ENCODE data around the gene UBTD1.

The UBTD1 gene

DNA sequence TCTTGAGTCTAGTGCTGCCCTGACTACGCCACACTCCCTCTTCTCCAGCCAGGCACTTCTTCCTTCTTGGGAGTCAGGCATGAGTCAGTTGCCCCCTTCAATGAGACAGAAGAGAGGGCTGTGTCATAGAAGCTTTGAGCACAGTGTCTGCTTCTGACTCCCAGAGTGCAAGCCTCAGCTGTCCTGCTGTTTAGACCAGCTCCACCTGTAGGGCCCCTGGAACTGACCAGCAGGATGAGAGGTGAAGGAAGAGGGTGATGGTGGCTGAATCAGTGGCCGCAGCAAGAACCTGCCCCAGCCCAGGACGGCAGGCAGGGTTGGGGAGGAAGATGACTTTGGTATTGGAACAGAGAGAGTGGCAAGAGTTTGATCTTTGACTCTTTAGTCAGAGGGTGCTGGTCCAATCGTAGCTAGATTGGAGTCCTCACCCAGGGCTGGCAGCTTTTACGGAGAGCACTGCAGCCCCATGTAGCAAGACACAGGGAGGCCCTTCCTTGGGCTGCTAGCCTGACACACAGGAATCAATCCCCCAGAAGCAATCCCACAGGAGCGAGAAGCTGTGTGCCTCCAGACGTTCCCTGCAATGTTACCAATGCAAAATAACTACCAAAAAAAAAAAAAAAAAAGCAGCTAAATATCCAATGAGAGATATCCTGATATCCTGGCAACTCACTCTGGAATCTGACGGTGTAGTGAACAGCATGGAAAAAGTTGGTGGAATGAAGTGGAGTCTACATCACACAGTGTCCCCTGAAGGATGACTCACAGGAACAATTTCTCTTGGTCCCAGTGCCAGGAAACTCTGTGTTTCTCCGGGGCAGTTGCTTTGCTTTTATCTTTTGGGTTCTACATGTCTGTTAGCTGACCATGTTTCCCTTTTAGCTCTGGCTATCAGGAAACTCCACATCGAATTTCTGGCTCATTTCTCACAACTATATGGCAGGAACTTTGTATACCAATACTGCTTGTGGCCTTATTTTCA lies 97.7 kb downstream of the UBTD1 start:
- no peak overlapping the region for H3K4me3 ChIP-seq (ENCODE audit: low read length)
- TF ChIP-seq ZNF274 (IDR thresholded peaks at IDR 0.05; ENCODE audit: low read depth, low read length): no peak

DNA sequence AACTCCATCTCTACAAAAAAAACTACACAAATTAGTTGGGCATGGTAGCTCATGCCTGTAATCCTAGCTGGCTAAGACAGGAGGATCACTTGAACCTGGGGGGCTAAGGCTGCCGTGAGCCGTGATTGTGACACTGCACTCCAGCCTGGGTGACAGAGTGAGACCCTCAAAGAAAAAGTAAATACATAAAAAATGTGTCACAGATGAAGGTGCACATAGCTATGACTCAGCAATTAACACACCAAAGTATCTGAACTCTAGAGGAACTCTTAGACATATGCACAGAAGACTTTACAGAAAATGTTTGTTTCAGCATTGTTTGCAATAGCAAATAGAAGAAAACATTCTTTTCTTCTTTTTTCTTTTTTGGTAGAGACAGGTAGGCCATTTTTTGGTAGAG lies 99.1 kb downstream of the UBTD1 start:
- H3K4me3 ChIP-seq (ENCODE audit: low read length): no peak overlapping the region
- no peak for TF ChIP-seq ZNF274 (IDR thresholded peaks at IDR 0.05; ENCODE audit: low read depth, low read length)

DNA sequence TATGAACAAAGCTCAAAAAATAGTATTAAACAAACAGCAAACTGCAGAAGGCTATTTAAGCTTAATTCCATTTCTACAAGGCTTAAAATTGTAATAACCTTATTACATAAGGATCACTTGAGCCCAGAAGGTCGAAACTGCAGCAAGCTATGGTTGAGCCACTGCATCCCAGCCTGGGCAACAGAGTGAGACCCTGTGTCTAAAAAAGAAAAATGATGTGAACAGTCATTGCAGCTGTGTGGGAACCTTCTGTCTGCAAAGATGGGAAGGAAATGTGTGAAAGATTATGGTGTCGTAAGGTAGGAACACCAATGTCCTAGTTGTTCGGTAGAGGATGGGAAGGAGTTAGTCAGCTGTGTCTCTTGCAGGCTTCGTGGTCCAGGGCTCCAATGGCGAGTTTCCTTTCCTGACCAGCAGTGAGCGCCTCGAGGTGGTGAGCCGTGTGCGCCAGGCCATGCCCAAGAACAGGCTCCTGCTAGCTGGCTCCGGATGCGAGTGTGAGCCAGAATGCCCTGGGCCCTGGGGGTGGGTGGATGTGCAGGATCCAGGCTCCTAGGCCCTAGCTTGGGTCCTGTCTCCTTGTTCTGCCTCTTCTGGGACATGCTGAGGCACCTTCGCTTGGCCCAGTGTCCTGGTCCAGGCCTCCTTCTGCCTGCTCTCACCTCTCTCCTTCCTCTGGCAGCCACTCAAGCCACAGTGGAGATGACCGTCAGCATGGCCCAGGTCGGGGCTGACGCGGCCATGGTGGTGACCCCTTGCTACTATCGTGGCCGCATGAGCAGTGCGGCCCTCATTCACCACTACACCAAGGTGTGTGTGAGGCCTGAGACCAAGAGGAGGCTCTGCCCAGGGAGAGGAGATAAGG lies 99.9 kb downstream of the UBTD1 start:
- no peak overlapping the region for H3K4me3 ChIP-seq (ENCODE audit: low read length)
- TF ChIP-seq ZNF274 (IDR thresholded peaks at IDR 0.05; ENCODE audit: low read depth, low read length): no peak

DNA sequence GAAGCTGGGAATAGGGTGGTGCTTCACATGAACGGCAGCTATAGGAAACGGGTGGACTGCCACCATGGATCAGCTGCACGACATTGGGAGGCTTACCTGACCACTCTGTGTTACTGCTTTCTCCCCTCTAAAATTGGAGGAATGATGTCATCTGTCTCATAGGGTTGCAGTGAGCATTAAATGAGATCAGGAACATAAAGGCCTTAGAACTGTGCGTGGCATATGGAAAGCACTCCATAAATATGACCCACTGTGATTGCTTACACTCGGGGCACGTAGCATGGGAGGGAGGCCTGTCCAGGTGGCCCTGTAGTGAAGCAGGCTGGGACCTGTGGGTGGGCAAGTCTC lies 100.5 kb downstream of the UBTD1 start:
- no peak for TF ChIP-seq ZNF274 (IDR thresholded peaks at IDR 0.05; ENCODE audit: low read depth, low read length)

DNA sequence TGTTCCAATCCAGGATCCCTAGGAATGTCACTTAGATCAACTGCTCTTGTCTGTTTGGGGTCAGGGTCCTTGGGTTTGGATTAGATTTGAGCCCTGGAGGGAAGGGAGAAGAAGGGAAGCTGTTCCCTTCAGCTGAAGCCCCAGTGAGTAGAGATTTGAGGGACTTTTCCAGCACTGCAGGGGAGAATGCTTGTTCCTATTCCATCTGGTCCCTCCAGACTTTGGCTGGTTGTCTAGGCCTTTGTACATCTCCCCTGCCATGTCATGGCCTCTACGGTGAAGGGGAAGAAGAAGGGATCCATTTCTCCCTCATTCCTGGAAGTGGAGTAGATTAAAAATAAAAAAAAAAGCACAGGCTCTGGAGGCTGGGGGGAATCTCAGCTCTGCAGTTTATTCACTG lies 101.9 kb downstream of the UBTD1 start:
- no peak overlapping the region for H3K4me3 ChIP-seq (ENCODE audit: low read length)
- TF ChIP-seq ZNF274 (IDR thresholded peaks at IDR 0.05; ENCODE audit: low read depth, low read length): no peak

More for the DNA sequence above, 100.5 kb downstream of the UBTD1 start:
- H3K4me3 ChIP-seq (ENCODE audit: low read length): no peak overlapping the region

DNA sequence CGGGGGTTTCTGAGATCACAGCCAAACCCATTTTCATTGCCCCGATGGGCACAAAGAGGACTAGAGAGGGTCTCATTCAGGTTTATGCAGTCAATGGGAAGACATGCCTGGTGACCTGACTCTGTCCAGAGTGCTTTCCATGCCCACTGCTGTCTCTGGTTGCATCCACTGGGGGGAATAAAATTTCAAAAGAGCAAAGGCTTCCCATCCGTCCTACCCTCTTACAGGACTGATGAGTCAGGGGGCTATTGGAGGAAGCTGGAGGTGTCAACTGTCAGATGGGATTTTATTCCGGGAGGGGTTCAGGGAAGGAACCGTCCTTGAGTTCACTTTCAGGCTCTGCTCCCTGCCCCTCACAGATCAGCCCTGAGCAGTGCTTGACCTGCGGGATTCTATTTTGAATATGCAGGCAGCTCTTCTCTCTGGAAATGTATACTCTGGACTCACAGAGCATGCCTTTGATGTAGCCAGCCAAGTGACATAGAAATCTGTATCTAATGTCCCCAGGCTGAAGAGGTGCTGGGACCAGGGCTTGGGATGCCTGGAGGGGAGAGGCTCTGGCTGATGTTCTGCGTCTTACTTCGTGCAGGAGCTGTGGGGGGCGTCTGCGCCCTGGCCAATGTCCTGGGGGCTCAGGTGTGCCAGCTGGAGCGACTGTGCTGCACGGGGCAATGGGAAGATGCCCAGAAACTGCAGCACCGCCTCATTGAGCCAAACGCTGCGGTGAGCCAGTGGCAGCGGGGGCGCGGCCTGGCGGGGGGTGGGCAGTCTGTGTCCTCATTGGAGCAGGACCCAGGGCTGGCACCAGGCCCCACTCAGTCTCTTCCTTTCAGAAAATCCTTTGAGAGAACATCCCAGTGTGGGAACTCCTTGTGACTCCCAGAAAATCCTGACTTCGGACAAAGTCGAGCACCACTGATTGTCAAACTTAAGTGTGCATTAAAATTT lies 102.8 kb downstream of the UBTD1 start:
- H3K4me3 ChIP-seq (ENCODE audit: low read length): no peak overlapping the region
- TF ChIP-seq ZNF274 (IDR thresholded peaks at IDR 0.05; ENCODE audit: low read depth, low read length): no peak

DNA sequence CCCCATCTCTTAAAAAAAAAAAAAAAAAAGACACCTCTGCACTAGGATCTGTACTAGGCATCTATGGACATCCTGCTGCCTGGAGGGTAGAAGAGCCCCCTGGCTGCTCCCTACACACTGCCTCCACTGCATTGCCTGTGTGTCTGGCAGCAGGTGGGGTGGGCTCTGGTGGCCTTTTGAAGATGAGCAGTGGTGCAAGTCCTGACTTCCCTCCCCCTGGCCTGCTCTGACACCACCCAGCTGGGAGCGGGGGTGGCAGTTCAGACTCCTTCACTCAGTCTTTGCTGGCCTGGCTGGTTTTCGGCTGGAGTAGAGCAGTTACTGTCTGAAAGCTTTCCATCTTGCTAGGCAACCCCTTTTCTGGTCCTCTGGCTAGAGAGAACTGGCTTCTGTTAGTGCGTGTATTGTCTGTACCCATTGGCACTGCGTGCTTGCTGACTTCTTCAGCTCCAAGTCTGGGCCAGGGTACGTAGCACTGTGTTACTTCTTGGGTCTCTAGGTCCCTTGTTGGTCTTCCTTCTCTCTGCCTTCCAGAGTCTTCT lies 108.4 kb downstream of the UBTD1 start:
- no peak overlapping the region for H3K4me3 ChIP-seq (ENCODE audit: low read length)
- no peak for TF ChIP-seq ZNF274 (IDR thresholded peaks at IDR 0.05; ENCODE audit: low read depth, low read length)

DNA sequence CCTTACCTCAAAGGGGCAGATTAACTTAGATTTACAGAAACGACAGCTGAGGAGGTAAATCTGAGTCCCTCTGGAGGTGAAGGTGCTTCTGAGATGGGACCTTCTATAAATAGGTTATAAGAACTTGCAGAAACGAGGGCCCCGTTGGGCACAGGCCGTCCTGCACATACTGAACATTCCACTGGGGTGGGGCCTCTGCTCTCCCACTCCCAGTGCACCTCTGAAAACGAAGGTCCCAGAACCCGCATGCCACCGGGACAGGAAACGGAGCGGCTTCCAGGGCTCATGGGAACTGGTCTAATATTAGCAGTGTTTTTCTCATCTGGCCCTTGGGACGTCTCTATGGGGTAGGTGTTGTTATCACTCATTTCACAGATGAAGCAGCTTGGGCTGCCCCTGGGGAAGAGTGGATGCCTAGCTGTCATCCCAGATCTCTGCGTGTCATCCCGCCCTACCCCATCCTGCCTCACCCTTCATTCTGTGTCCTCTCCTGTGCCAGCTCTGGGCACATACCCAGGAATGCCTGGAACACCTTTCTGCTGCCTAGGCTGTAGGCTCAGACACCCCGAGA lies 110.4 kb downstream of the UBTD1 start:
- no peak for TF ChIP-seq ZNF274 (IDR thresholded peaks at IDR 0.05; ENCODE audit: low read depth, low read length)
- H3K4me3 ChIP-seq (ENCODE audit: low read length): no peak overlapping the region

DNA sequence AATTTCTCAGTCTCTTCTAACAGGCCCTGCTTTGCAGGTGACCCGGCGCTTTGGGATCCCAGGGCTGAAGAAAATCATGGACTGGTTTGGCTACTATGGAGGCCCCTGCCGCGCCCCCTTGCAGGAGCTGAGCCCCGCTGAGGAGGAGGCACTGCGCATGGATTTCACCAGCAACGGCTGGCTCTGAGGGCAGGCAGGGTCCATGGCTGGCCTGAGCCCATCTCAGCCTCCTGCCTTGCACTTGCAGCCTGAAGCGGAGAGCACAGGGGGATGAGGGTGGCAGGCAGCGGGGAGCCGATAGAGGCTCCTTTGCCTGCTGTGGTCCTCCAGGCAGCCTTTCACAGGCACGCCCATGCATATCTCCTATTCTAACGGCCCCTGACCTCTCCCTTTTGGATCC lies 112.7 kb downstream of the UBTD1 start:
- no peak overlapping the region for H3K4me3 ChIP-seq (ENCODE audit: low read length)

DNA sequence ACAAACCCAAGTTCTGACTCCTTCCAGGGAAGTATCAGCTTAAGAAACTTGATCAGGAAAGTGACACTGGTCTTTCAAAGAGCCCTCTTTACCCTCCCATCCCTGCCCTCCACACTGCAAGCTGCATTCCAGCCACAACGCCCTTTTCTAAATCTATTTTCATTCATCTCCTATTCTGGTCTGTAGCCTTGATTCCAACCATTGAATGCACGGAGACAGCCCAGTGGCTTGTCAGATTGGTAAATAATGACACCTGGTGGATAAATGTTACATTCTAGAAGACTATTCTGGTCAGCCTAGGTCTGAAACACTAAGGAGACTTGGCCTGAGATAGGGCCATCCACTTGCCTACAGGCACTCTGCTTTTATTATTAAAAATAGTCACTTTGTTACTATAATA lies 113.7 kb downstream of the UBTD1 start:
- no peak for TF ChIP-seq ZNF274 (IDR thresholded peaks at IDR 0.05; ENCODE audit: low read depth, low read length)
- H3K4me3 ChIP-seq (ENCODE audit: low read length): no peak overlapping the region

More for the DNA sequence above, 112.7 kb downstream of the UBTD1 start:
- TF ChIP-seq ZNF274 (IDR thresholded peaks at IDR 0.05; ENCODE audit: low read depth, low read length): no peak

DNA sequence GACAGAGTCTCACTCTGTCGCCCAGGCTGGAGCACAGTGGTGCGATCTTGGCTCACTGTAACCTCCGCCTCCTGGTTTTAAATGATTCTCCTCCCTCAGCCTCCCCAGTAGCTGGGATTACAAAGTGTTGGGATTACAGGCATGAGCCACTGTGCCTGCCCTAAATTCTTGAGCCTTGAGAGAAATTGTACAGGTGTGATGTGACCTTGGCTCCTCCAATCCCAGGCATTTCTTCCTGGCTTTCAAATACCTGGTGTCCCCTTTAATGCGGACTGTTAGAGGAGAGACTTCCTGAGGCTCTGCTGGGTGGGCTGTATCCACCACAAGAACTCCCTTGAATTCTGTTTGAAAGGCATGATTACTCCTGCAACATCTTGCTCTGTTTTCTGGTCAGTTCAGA lies 119.6 kb downstream of the UBTD1 start:
- TF ChIP-seq ZNF274 (IDR thresholded peaks at IDR 0.05; ENCODE audit: low read depth, low read length): no peak

DNA sequence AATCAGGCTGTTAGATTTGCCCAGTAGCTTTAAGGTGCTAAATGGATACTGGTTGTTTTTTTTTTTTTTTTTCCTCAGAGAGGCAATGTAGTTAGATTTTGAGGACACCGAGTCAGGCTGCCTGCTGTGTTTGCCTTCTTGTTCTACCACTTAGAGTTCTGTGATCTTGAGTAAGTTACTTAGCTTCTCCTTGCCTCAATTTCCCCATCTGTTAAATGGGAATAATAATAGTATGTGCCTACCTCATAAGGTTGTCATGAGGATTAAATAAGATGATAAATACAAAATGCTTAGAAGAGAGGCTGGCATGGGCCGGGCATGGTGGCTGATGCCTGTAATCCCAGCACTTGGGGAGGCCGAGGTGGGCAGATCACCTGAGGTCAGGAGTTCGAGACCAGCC lies 120.0 kb downstream of the UBTD1 start:
- TF ChIP-seq ZNF274 (IDR thresholded peaks at IDR 0.05; ENCODE audit: low read depth, low read length): no peak
- H3K4me3 ChIP-seq (ENCODE audit: low read length): no peak overlapping the region

More for the DNA sequence above, 119.6 kb downstream of the UBTD1 start:
- no peak overlapping the region for H3K4me3 ChIP-seq (ENCODE audit: low read length)
